ENCODE results near the gene KRT73. TPM values are rescaled to one million over a fixed set of nuclear protein-coding genes. Genes with fewer than 3 reads are reported as not detected.

KRT73 gene
- polyA plus RNA-seq, 2 donors = not detected

DNA sequence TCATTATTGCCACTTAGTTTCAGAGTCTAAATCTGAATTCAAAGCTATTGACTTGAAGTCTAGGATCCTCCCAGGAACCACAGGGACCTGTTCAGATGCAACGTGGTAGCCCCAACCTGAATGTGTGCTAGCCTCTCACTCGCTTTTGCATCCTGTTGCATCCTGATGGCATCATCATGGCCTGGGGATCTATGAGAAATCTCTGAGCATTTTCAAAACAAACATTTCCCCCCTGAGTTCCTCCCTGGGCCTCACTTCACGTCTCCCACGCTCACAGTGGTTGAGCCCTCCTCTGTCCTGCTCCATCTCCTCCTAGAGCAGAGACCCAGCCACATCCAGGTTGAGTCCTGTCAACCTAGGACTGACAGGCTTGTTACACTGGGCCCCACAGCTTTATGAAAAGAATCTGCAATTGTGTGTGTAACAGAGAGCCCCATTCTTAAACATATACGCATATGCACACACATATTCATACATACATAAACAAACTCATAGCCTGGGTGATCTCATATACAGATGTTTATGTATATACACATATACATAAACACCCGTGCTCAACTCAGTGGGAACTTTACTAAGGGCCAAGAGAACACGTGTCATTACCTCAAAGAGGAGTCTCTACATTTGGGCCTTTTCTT is 11.7 kb downstream of the KRT73 start:
- H3K9me3 ChIP-seq (ENCODE audit: control insufficient read depth in 2 of 2, insufficient read depth in 1 of 2, low read depth in 1 of 2, low read length in 1 of 2) = no peaks in the 10 kb centered on the region
- H3K4me1 ChIP-seq (ENCODE audit: control insufficient read depth in 2 of 2, insufficient read depth in 2 of 2, low read length in 1 of 2) = no peaks in the 10 kb centered on the region
- H3K27ac ChIP-seq (ENCODE audit: low read depth in 2 of 2, low read length in 1 of 2) = no peak overlapping the region
- no peaks in the 10 kb centered on the region for H3K36me3 ChIP-seq (ENCODE audit: control insufficient read depth in 2 of 2, insufficient read depth in 2 of 2, low read length in 1 of 2)
- 82% methylated on average over 7 of the region's 7 CpGs for WGBS, 2 donors
- H3K4me3 ChIP-seq (ENCODE audit: low read depth in 1 of 2, low read length in 2 of 2) = no peak overlapping the region
- H3K27me3 ChIP-seq (ENCODE audit: control insufficient read depth in 1 of 2, insufficient read depth in 2 of 2, low read length in 2 of 2) = no peaks in the 10 kb centered on the region

DNA sequence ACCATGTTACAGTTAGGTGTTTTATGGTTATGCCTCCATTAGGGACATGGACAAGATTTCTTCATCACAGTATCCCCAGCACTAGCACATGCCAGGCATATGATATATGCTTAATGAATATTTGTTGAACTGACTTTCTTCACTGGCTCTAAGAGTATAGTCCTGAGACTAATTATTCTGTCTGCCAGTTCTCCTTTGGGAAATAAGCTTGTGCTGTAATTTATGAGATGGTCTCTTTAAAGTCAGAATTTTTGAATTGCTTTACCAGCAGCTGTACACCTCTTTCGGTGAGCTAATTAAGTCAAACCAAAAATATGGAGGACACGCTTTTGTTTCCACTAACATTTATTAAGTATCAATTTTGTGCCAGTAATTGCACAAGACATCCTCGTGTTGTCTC is 12.3 kb downstream of the KRT73 start:
- Histone ChIP-seq H3K27me3 (ENCODE audit: control insufficient read depth in 1 of 2, insufficient read depth in 2 of 2, low read length in 2 of 2) (no peaks in the 10 kb centered on the region), H3K4me3 (ENCODE audit: low read depth in 1 of 2, low read length in 2 of 2) (no peak overlapping the region), H3K4me1 (ENCODE audit: control insufficient read depth in 2 of 2, insufficient read depth in 2 of 2, low read length in 1 of 2) (no peaks in the 10 kb centered on the region), H3K27ac (ENCODE audit: low read depth in 2 of 2, low read length in 1 of 2) (no peak overlapping the region), H3K36me3 (ENCODE audit: control insufficient read depth in 2 of 2, insufficient read depth in 2 of 2, low read length in 1 of 2) (no peaks in the 10 kb centered on the region), H3K9me3 (ENCODE audit: control insufficient read depth in 2 of 2, insufficient read depth in 1 of 2, low read depth in 1 of 2, low read length in 1 of 2) (peaks cover 0 to 2% of the 10 kb centered on the region in 2 donors)
- 82 to 83% methylated on average over 3 of the region's 3 CpGs for WGBS, 2 donors

DNA sequence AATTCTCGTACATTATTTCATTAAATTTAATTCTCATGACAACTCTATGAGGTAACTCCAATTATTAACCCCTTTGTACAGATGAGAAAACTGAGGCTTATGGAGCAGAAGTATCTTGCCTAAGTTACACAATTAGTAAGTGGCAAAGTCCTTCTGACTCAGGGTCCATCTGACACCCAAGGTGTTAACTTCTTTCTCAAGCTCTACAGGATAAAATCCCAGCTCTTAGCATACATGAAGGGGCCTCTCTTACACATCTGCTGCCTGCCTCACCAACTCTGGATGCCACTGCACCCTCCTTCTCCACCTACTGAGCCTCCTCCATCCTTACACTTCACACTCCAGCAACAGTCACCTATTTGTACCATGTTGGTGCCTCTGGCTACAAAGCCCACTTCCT is 12.8 kb downstream of the KRT73 start:
- Histone ChIP-seq H3K27me3 (ENCODE audit: control insufficient read depth in 1 of 2, insufficient read depth in 2 of 2, low read length in 2 of 2) (no peaks in the 10 kb centered on the region), H3K36me3 (ENCODE audit: control insufficient read depth in 2 of 2, insufficient read depth in 2 of 2, low read length in 1 of 2) (no peaks in the 10 kb centered on the region)
- 79 to 90% methylated on average over 1 of the region's 1 CpG for WGBS, 2 donors

DNA sequence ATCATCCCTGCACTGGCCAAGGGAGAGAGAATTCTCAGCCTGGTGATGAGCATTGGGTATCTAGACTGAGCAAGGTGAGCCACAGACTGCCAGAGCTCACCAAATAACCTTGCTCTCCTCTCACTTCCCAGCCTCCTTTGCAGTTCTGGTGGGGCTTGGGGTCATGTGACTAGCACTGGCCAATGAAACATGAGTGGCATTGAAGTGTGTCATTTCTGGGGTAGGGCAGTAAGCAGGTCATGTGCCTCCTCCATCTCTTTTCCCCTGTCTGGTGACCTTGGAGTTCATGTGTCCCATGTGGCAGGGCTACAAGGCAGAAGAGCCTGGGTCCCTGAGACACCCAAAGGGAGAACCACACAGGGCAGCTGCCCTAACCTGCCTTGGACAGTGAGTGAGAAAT is 13.5 kb downstream of the KRT73 start:
- Histone ChIP-seq H3K4me1 (ENCODE audit: control insufficient read depth in 2 of 2, insufficient read depth in 2 of 2, low read length in 1 of 2) (no peaks in the 10 kb centered on the region), H3K9me3 (ENCODE audit: control insufficient read depth in 2 of 2, insufficient read depth in 1 of 2, low read depth in 1 of 2, low read length in 1 of 2) (peaks cover 0 to 4% of the 10 kb centered on the region in 2 donors), H3K36me3 (ENCODE audit: control insufficient read depth in 2 of 2, insufficient read depth in 2 of 2, low read length in 1 of 2) (no peaks in the 10 kb centered on the region), H3K27me3 (ENCODE audit: control insufficient read depth in 1 of 2, insufficient read depth in 2 of 2, low read length in 2 of 2) (no peaks in the 10 kb centered on the region), H3K4me3 (ENCODE audit: low read depth in 1 of 2, low read length in 2 of 2) (no peak overlapping the region), H3K27ac (ENCODE audit: low read depth in 2 of 2, low read length in 1 of 2) (no peak overlapping the region)

More for the DNA sequence above, 12.8 kb downstream of the KRT73 start:
- Histone ChIP-seq H3K4me3 (ENCODE audit: low read depth in 1 of 2, low read length in 2 of 2) (no peak overlapping the region), H3K9me3 (ENCODE audit: control insufficient read depth in 2 of 2, insufficient read depth in 1 of 2, low read depth in 1 of 2, low read length in 1 of 2) (peaks cover 0 to 4% of the 10 kb centered on the region in 2 donors), H3K4me1 (ENCODE audit: control insufficient read depth in 2 of 2, insufficient read depth in 2 of 2, low read length in 1 of 2) (no peaks in the 10 kb centered on the region), H3K27ac (ENCODE audit: low read depth in 2 of 2, low read length in 1 of 2) (no peak overlapping the region)

DNA sequence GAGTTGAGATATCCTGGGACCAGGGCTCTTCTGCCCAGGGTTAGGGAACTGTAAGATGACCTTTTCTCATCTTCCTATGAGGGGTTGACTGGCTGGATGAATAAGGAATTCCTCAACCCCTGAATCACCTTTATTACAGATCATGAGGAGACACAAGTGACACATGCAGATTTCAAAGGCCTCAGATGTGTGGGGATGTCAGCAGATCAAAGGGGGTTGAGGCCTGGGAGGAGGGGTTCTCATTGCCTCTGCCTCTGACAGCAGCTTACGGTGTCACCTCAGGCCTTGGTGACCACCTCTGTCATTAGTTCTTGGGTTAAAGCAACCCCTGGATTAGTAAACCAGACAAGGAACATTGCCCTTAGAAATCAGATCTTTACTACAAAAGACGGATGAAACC is 15.0 kb downstream of the KRT73 start:
- Histone ChIP-seq H3K9me3 (ENCODE audit: control insufficient read depth in 2 of 2, insufficient read depth in 1 of 2, low read depth in 1 of 2, low read length in 1 of 2) (peaks cover 0 to 4% of the 10 kb centered on the region in 2 donors), H3K4me1 (ENCODE audit: control insufficient read depth in 2 of 2, insufficient read depth in 2 of 2, low read length in 1 of 2) (no peaks in the 10 kb centered on the region), H3K27ac (ENCODE audit: low read depth in 2 of 2, low read length in 1 of 2) (no peak overlapping the region), H3K4me3 (ENCODE audit: low read depth in 1 of 2, low read length in 2 of 2) (no peak overlapping the region), H3K36me3 (ENCODE audit: control insufficient read depth in 2 of 2, insufficient read depth in 2 of 2, low read length in 1 of 2) (no peaks in the 10 kb centered on the region), H3K27me3 (ENCODE audit: control insufficient read depth in 1 of 2, insufficient read depth in 2 of 2, low read length in 2 of 2) (no peaks in the 10 kb centered on the region)
- 95 to 96% methylated on average over 2 of the region's 2 CpGs for WGBS, 2 donors

DNA sequence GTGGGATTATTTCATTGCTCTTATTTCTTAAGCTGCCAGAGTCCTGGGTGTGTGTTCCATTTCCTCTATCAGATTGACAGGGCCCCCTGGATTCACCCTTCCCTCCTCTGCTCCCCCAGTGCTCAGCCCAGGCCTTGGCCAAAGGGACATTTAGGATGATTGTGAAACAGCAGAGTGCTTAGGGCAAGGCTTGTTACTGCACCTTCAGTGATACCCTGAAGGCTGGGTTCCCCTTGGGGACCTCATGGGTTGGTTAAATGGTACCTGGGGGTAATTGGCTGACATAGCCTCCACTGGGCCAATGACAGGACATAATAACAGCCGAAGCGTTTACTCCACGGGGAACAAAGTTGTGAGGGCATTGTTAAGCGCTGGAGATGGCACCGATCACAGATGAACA is 15.8 kb downstream of the KRT73 start:
- no peaks in the 10 kb centered on the region for H3K4me1 ChIP-seq (ENCODE audit: control insufficient read depth in 2 of 2, insufficient read depth in 2 of 2, low read length in 1 of 2)
- no peaks in the 10 kb centered on the region for H3K27me3 ChIP-seq (ENCODE audit: control insufficient read depth in 1 of 2, insufficient read depth in 2 of 2, low read length in 2 of 2)
- WGBS, 2 donors = 92 to 93% methylated on average over 5 of the region's 5 CpGs
- H3K9me3 ChIP-seq (ENCODE audit: control insufficient read depth in 2 of 2, insufficient read depth in 1 of 2, low read depth in 1 of 2, low read length in 1 of 2) = peaks cover 0 to 4% of the 10 kb centered on the region in 2 donors
- H3K4me3 ChIP-seq (ENCODE audit: low read depth in 1 of 2, low read length in 2 of 2) = no peak overlapping the region
- no peak overlapping the region for H3K27ac ChIP-seq (ENCODE audit: low read depth in 2 of 2, low read length in 1 of 2)
- no peaks in the 10 kb centered on the region for H3K36me3 ChIP-seq (ENCODE audit: control insufficient read depth in 2 of 2, insufficient read depth in 2 of 2, low read length in 1 of 2)

DNA sequence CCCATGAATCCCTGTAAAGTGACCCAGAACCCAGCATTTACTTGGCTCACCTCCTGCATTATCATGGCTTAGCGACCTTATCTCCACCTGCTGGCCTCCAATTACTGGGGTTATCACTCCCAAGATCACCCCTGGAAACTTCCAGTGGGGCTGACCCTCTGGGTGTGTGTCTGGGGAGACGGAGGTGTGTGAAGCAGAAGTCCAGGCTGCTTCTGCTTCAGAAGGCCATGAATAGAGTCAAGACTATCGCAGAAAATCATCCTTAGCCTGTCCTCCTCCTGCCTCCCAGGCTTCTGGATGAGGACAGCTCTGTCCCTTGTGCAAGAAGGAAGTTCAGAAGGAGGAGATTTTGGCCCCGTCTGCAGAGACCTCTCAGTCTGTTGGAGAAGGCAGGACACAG is 16.7 kb downstream of the KRT73 start:
- Histone ChIP-seq H3K27me3 (ENCODE audit: control insufficient read depth in 1 of 2, insufficient read depth in 2 of 2, low read length in 2 of 2) (no peaks in the 10 kb centered on the region), H3K36me3 (ENCODE audit: control insufficient read depth in 2 of 2, insufficient read depth in 2 of 2, low read length in 1 of 2) (no peaks in the 10 kb centered on the region), H3K9me3 (ENCODE audit: control insufficient read depth in 2 of 2, insufficient read depth in 1 of 2, low read depth in 1 of 2, low read length in 1 of 2) (peaks cover 0 to 4% of the 10 kb centered on the region in 2 donors), H3K4me3 (ENCODE audit: low read depth in 1 of 2, low read length in 2 of 2) (no peak overlapping the region), H3K27ac (ENCODE audit: low read depth in 2 of 2, low read length in 1 of 2) (no peak overlapping the region), H3K4me1 (ENCODE audit: control insufficient read depth in 2 of 2, insufficient read depth in 2 of 2, low read length in 1 of 2) (no peaks in the 10 kb centered on the region)
- WGBS, 2 donors = 72 to 83% methylated on average over 4 of the region's 4 CpGs

DNA sequence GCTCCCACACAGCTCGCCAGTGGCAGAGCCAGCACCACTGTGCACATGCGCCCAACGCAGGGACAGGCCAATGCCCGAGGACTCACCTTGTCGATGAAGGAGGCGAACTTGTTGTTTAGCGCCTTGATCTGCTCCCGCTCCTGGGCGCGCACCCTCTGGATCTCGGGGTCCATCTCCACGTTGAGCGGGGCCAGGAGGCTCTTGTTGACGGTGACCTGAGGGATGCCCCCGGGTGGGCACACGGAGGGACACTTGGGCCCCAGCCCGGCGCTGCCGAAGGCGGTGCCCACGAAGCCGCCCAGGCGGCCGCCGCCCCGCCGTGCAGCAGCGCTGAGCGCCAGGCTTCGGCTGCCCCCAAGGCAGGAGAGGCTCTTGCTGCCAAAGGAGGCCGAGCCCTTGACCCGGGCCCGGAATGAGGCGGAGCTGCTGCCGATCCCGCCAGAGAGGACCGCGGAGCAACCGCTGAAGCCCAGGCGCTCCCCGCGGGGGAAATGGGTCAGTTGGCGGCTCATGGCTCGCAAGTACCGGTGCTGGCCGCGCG is 17.3 kb downstream of the KRT73 start, which contains the start of gene KRT72:
TSS of gene KRT72 (minus strand) at position 523 of the 541 bp plus-strand sequence. CDS start at position 512, 11 bp downstream.
- H3K4me1 ChIP-seq (ENCODE audit: control insufficient read depth in 2 of 2, insufficient read depth in 2 of 2, low read length in 1 of 2) = no peaks in the 10 kb centered on the region
- H3K27me3 ChIP-seq (ENCODE audit: control insufficient read depth in 1 of 2, insufficient read depth in 2 of 2, low read length in 2 of 2) = no peaks in the 10 kb centered on the region
- no peak within 1 kb of the TSS for H3K27ac ChIP-seq (ENCODE audit: low read depth in 2 of 2, low read length in 1 of 2)
- H3K4me3 ChIP-seq (ENCODE audit: low read depth in 1 of 2, low read length in 2 of 2) = no peak within 1 kb of the TSS
- WGBS, 2 donors = 33% methylated on average over 48 of the region's 48 CpGs
- peaks cover 0 to 4% of the 10 kb centered on the region in 2 donors for H3K9me3 ChIP-seq (ENCODE audit: control insufficient read depth in 2 of 2, insufficient read depth in 1 of 2, low read depth in 1 of 2, low read length in 1 of 2)
- H3K36me3 ChIP-seq (ENCODE audit: control insufficient read depth in 2 of 2, insufficient read depth in 2 of 2, low read length in 1 of 2) = no peaks in the 10 kb centered on the region

DNA sequence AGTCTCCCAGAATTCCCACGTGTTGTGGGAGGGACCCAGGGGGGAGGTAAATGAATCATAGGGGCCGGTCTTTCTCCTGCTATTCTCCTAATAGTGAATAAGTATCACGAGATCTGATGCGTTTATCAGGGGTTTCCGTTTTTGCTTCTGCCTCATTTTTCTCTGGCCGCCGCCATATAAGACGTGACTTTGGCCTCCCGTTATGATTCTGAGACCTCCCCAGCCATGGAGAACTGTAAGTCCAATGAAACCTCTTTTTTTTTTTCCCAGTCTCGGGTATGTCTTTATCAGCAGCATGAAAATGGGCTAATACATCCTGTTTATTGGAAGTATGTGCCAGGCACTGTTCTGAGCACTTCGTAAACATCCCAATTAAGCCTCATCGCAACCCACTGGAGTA is 17.9 kb downstream of the KRT73 start:
- Histone ChIP-seq H3K36me3 (ENCODE audit: control insufficient read depth in 2 of 2, insufficient read depth in 2 of 2, low read length in 1 of 2) (no peaks in the 10 kb centered on the region), H3K27me3 (ENCODE audit: control insufficient read depth in 1 of 2, insufficient read depth in 2 of 2, low read length in 2 of 2) (no peaks in the 10 kb centered on the region), H3K27ac (ENCODE audit: low read depth in 2 of 2, low read length in 1 of 2) (no peak overlapping the region), H3K4me3 (ENCODE audit: low read depth in 1 of 2, low read length in 2 of 2) (no peak overlapping the region), H3K9me3 (ENCODE audit: control insufficient read depth in 2 of 2, insufficient read depth in 1 of 2, low read depth in 1 of 2, low read length in 1 of 2) (peaks cover 0 to 4% of the 10 kb centered on the region in 2 donors), H3K4me1 (ENCODE audit: control insufficient read depth in 2 of 2, insufficient read depth in 2 of 2, low read length in 1 of 2) (no peaks in the 10 kb centered on the region)
- 88 to 90% methylated on average over 12 of the region's 12 CpGs for WGBS, 2 donors

DNA sequence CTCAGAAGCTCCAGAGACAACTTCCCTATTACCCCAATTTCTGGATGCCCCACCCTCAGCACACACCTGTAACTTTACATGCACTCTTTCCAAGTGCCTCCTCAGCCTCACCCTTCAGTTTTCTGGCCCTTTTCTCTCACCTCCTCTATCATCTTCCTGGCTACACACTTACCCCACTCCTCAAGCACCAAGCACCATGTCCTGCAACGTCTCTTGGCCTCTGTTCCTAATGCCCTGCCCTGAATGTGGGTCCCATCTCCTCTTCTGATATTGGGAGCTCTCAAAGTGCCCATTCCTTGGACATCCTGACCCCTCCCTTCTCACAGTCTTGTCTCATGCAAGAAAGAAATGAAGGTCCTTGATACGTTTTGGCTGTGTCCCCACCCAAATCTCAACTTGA is 18.3 kb downstream of the KRT73 start:
- Histone ChIP-seq H3K27me3 (ENCODE audit: control insufficient read depth in 1 of 2, insufficient read depth in 2 of 2, low read length in 2 of 2) (no peaks in the 10 kb centered on the region), H3K4me1 (ENCODE audit: control insufficient read depth in 2 of 2, insufficient read depth in 2 of 2, low read length in 1 of 2) (no peaks in the 10 kb centered on the region), H3K27ac (ENCODE audit: low read depth in 2 of 2, low read length in 1 of 2) (no peak overlapping the region), H3K4me3 (ENCODE audit: low read depth in 1 of 2, low read length in 2 of 2) (no peak overlapping the region), H3K9me3 (ENCODE audit: control insufficient read depth in 2 of 2, insufficient read depth in 1 of 2, low read depth in 1 of 2, low read length in 1 of 2) (peaks cover 0 to 4% of the 10 kb centered on the region in 2 donors), H3K36me3 (ENCODE audit: control insufficient read depth in 2 of 2, insufficient read depth in 2 of 2, low read length in 1 of 2) (no peaks in the 10 kb centered on the region)
- WGBS, 2 donors = 65 to 67% methylated on average over 2 of the region's 2 CpGs

All from esophagus (tissue), 2 donors.